Measurements from ENCODE around the gene EIF3F. TPM values are rescaled to one million over a fixed set of nuclear protein-coding genes. Genes with fewer than 3 reads are reported as not detected.

Gene EIF3F
- total and polyA plus RNA-seq, 2 of the 13 experiments (the other 11 are each of a cell fraction or from before 2014, with no cell fraction given), result 109 to 191 TPM

GRCh38 chr11:8035200-8035855, 48.2 kb downstream of the EIF3F start (continued):
- TF ChIP-seq, protein P1, sequence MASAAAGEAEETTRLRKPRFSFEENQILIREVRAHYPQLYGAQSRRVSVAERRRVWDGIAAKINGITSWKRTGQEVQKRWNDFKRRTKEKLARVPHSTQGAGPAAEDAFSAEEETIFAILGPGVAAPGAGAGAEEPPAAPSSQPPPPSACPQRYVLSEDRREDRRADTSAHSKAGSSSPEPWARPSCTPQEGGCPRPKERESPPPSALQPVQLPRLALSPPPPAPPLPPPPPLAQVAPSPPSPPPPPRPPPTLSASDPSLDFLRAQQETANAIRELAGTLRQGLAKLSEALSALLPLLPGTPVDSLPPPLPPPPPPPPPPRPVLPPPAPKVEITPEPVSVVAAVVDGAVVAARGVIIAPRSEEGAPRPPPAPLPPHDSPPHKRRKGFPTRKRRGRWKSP (CRISPR knock-in tag; IDR thresholded peaks at IDR 0.05), result no peak
- TF ChIP-seq SSRP1 (CRISPR knock-in tag; IDR thresholded peaks at IDR 0.05) (no peak), ZNF296 (CRISPR knock-in tag; conservative IDR thresholded peaks at IDR 0.05) (no peak), XBP1 (CRISPR knock-in tag; IDR thresholded peaks at IDR 0.05) (no peak)

- Histone ChIP-seq H2AFZ (ENCODE audit: low read length) (no peak overlapping the region), H3K4me1 (ENCODE audit: insufficient read depth, low read length) (no peaks in the 10 kb centered on the region), H3K4me2 (ENCODE audit: low read depth, low read length) (no peak overlapping the region), H3K9me3 (ENCODE audit: low read length) (no peaks in the 10 kb centered on the region), H4K20me1 (ENCODE audit: insufficient read depth, low read length) (no peaks in the 10 kb centered on the region), H3K4me3 (replicated peaks in 1 of 3; ENCODE audit: insufficient read depth in 1 of 3, low read depth in 2 of 3, low read length in 3 of 3) (no peak overlapping the region), H3K36me3 (replicated peaks in 1 of 2; ENCODE audit: control insufficient read depth in 1 of 2, insufficient read depth in 2 of 2, low read length in 2 of 2) (no peaks in the 10 kb centered on the region), H3K79me2 (ENCODE audit: insufficient read depth, low read length) (no peaks in the 10 kb centered on the region), H3K27me3 (ENCODE audit: control insufficient read depth in 1 of 2, insufficient read depth in 2 of 2, low read length in 2 of 2) (peaks cover 0 to 29% of the 10 kb centered on the region in 2 experiments; a peak in 4 of 5 replicates), H3K27ac (ENCODE audit: extremely low read length, insufficient read depth, low read length) (no peak overlapping the region), H3K9ac (ENCODE audit: insufficient read depth, low read depth, low read length) (no peak overlapping the region)
- TF ChIP-seq CC2D1A (CRISPR knock-in tag; IDR thresholded peaks at IDR 0.05) (no peak), ZNF792 (CRISPR knock-in tag; IDR thresholded peaks at IDR 0.05) (no peak), HCFC1 (IDR thresholded peaks at IDR 0.05; ENCODE audit: low read depth, low read length) (no peak), KDM5A (IDR thresholded peaks at IDR 0.05; ENCODE audit: borderline replicate concordance, low read length) (no peak)
- TF ChIP-seq, protein P2, sequence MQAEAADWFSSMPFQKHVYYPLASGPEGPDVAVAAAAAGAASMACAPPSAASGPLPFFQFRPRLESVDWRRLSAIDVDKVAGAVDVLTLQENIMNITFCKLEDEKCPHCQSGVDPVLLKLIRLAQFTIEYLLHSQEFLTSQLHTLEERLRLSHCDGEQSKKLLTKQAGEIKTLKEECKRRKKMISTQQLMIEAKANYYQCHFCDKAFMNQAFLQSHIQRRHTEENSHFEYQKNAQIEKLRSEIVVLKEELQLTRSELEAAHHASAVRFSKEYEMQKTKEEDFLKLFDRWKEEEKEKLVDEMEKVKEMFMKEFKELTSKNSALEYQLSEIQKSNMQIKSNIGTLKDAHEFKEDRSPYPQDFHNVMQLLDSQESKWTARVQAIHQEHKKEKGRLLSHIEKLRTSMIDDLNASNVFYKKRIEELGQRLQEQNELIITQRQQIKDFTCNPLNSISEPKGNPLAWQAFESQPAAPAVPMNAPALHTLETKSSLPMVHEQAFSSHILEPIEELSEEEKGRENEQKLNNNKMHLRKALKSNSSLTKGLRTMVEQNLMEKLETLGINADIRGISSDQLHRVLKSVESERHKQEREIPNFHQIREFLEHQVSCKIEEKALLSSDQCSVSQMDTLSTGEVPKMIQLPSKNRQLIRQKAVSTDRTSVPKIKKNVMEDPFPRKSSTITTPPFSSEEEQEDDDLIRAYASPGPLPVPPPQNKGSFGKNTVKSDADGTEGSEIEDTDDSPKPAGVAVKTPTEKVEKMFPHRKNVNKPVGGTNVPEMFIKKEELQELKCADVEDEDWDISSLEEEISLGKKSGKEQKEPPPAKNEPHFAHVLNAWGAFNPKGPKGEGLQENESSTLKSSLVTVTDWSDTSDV (CRISPR knock-in tag; IDR thresholded peaks at IDR 0.05), result no peak
- intact Hi-C loops (cut with micrococcal nuclease; ENCODE audit: unreplicated experiment), result no loop called here
- CTCF ChIA-PET (ENCODE audit: low intra/inter-chr PET ratio, low total read pairs), result no interaction called here
- no peak for DNase-seq (ENCODE audit: low spot score)
- POLR2A ChIA-PET, result no interaction called here
- 0% methylated on average over 2 of the region's 5 CpGs for WGBS (ENCODE audit: low lambda C conversion rate)
- in situ Hi-C loops (cut with HindIII; ENCODE audit: extremely low pct_ligation_motif_present, low pct_unique_long_range_greater_than_20kb), result no loop called here
- no TSS peak for BruUV-seq (replicated peaks)
- no peak for FAIRE-seq
- ATAC-seq, result no peak
These were observed 49.1 kb downstream of the EIF3F start for GRCh38 chr11:8036002-8036802.

Measured in HepG2 (cell line).